ENCODE measurements around the gene LSM11.

Gene LSM11

GRCh38 chr5:157778121-157778805, 34.8 kb downstream of the LSM11 start:
- DNase-seq = peak; percentile 35

GRCh38 chr5:157779221-157779620, 35.7 kb downstream of the LSM11 start:
- DNase-seq = no peak

- DNase-seq = no peak
Observed at GRCh38 chr5:157785801-157786200, 42.3 kb downstream of the LSM11 start.

GRCh38 chr5:157793301-157793700, 49.8 kb downstream of the LSM11 start:
- DNase-seq = no peak

- no peak for DNase-seq
Observed at GRCh38 chr5:157799578-157799977, 56.1 kb downstream of the LSM11 start.

GRCh38 chr5:157800137-157800536, 56.6 kb downstream of the LSM11 start:
- DNase-seq = no peak

GRCh38 chr5:157802736-157803135, 59.2 kb downstream of the LSM11 start:
- DNase-seq = no peak

- DNase-seq = no peak
Observed at GRCh38 chr5:157808043-157808442, 64.5 kb downstream of the LSM11 start.

Data from SHP77 treated with DMSO at 0.1 percent for 48 hours (cell line).